ENCODE data around the gene RTL9. TPM values are rescaled to one million over a fixed set of nuclear protein-coding genes. Genes with fewer than 3 reads are reported as not detected.

Gene RTL9
- polyA plus RNA-seq, 1 of the 3 experiments (the other 2 are of a cell fraction), result 0.02 TPM

- ChIA-PET POLR2A (no interaction called here), CTCF (interaction anchor here (0.5 kb wide), 1 partner anchor 91 kb away, joined by 3 read pairs; no protein-coding TSS in a partner anchor)
- Histone ChIP-seq H4K20me1 (ENCODE audit: insufficient read depth) (no peaks in the 10 kb centered on the region), H3K9ac (no peak overlapping the region), H3K27ac (ENCODE audit: low read depth in 2 of 2, low read length in 1 of 2) (no peak overlapping the region), H3K4me1 (ENCODE audit: control insufficient read depth in 1 of 2, insufficient read depth in 2 of 2, low read depth in 1 of 2, low read length in 1 of 2) (no peaks in the 10 kb centered on the region; a peak in 1 of 4 replicates), H3K79me2 (ENCODE audit: insufficient read depth) (no peaks in the 10 kb centered on the region), H3F3A (replicated peaks; ENCODE audit: insufficient read depth) (peaks cover 3% of the 10 kb centered on the region), H3K27me3 (ENCODE audit: insufficient read depth) (no peaks in the 10 kb centered on the region), H2AFZ (ENCODE audit: low read depth) (no peak overlapping the region), H3K36me3 (replicated peaks in 1 of 2; ENCODE audit: control insufficient read depth in 1 of 2, insufficient read depth in 2 of 2, low read length in 1 of 2) (no peaks in the 10 kb centered on the region), H3K4me2 (no peak overlapping the region), H3K4me3 (ENCODE audit: low read depth in 2 of 2, low read length in 1 of 2) (no peak overlapping the region), H3K9me3 (no peaks in the 10 kb centered on the region), H3K9me2 (no peaks in the 10 kb centered on the region)
- DNase-seq, result no peak
- TF ChIP-seq PBX3 (IDR thresholded peaks at IDR 0.05), result 0 out of 2 replicates have a peak, but pooled peaks have one; percentile 13
- no peak for TF ChIP-seq JUND (IDR thresholded peaks at IDR 0.05)
- 16% methylated on average over 4 of the region's 4 CpGs for WGBS (ENCODE audit: low lambda C conversion rate)
Measured at GRCh38 chrX:110322603-110323002, 36.0 kb upstream of the RTL9 start.

DNA sequence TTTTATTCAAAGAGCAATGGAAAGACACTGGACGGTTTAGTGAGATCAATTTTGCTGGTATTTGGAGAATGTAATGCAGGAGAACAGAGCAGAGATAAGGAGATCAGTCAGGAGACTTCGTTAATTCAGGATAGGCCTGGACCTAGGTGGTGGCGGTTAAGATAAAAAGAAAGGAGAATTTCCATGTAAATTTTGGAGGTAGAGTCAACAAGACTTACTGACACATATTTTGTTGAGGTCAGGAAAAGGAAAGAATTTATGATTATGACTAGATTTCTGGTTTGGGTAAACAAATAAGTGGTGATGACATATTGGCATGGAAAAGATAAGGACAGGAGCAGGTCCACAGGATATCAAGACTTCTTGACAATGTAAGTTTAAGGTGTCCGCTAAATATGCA is 31.9 kb upstream of the RTL9 start:
- no peaks in the 10 kb centered on the region for H4K20me1 ChIP-seq (ENCODE audit: insufficient read depth)
- no peak overlapping the region for H3K4me3 ChIP-seq (ENCODE audit: low read depth in 2 of 2, low read length in 1 of 2)
- no peak overlapping the region for H3K4me2 ChIP-seq
- no peaks in the 10 kb centered on the region for H3K4me1 ChIP-seq (ENCODE audit: control insufficient read depth in 1 of 2, insufficient read depth in 2 of 2, low read depth in 1 of 2, low read length in 1 of 2)
- no peaks in the 10 kb centered on the region for H3K36me3 ChIP-seq (replicated peaks in 1 of 2; ENCODE audit: control insufficient read depth in 1 of 2, insufficient read depth in 2 of 2, low read length in 1 of 2)
- ChIA-PET CTCF (no interaction called here), POLR2A (no interaction called here)
- H3K27ac ChIP-seq (ENCODE audit: low read depth in 2 of 2, low read length in 1 of 2), result no peak overlapping the region
- H3K9ac ChIP-seq, result no peak overlapping the region
- no peaks in the 10 kb centered on the region for H3F3A ChIP-seq (replicated peaks; ENCODE audit: insufficient read depth)
- H3K27me3 ChIP-seq (ENCODE audit: insufficient read depth), result no peaks in the 10 kb centered on the region
- H2AFZ ChIP-seq (ENCODE audit: low read depth), result no peak overlapping the region
- WGBS (ENCODE audit: low lambda C conversion rate), result 37% methylated on average over 4 of the region's 4 CpGs
- H3K79me2 ChIP-seq (ENCODE audit: insufficient read depth), result no peaks in the 10 kb centered on the region
- no peak for DNase-seq
- H3K9me3 ChIP-seq, result no peaks in the 10 kb centered on the region
- TF ChIP-seq, protein P1, sequence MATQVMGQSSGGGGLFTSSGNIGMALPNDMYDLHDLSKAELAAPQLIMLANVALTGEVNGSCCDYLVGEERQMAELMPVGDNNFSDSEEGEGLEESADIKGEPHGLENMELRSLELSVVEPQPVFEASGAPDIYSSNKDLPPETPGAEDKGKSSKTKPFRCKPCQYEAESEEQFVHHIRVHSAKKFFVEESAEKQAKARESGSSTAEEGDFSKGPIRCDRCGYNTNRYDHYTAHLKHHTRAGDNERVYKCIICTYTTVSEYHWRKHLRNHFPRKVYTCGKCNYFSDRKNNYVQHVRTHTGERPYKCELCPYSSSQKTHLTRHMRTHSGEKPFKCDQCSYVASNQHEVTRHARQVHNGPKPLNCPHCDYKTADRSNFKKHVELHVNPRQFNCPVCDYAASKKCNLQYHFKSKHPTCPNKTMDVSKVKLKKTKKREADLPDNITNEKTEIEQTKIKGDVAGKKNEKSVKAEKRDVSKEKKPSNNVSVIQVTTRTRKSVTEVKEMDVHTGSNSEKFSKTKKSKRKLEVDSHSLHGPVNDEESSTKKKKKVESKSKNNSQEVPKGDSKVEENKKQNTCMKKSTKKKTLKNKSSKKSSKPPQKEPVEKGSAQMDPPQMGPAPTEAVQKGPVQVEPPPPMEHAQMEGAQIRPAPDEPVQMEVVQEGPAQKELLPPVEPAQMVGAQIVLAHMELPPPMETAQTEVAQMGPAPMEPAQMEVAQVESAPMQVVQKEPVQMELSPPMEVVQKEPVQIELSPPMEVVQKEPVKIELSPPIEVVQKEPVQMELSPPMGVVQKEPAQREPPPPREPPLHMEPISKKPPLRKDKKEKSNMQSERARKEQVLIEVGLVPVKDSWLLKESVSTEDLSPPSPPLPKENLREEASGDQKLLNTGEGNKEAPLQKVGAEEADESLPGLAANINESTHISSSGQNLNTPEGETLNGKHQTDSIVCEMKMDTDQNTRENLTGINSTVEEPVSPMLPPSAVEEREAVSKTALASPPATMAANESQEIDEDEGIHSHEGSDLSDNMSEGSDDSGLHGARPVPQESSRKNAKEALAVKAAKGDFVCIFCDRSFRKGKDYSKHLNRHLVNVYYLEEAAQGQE (IDR thresholded peaks at IDR 0.05; ENCODE audit: low read depth, low read length), result no peak
- TF ChIP-seq SMC3 (IDR thresholded peaks at IDR 0.05; ENCODE audit: low read depth, low read length) (no peak), RFX5 (IDR thresholded peaks at IDR 0.05; ENCODE audit: low read length) (no peak), TEAD4 (IDR thresholded peaks at IDR 0.05; ENCODE audit: borderline replicate concordance, insufficient read depth) (no peak), RCOR1 (IDR thresholded peaks at IDR 0.05; ENCODE audit: low read length) (no peak), SIN3A (IDR thresholded peaks at IDR 0.05; ENCODE audit: borderline replicate concordance, low read depth, low read length) (no peak), CHD2 (IDR thresholded peaks at IDR 0.05; ENCODE audit: low read length, partially characterized antibody) (no peak)
- H3K9me2 ChIP-seq, result no peaks in the 10 kb centered on the region

All from SK-N-SH (cell line).